IPS DF 4.7 (cell line): ENCODE measurements around the gene TLK1.
"Not testable (repeated sequence)": the region's sequence is repeated elsewhere in the genome, so short reads cannot be mapped to it uniquely, and the experiment has no call there.

ENCODE experiments used
- DNase-seq: peaks from one replicate; pipeline ENCODE4 v3.0.0-alpha.2; 2013; ENCODE audit warnings: low spot score; ENCODE audit errors: extremely low read depth

Gene TLK1

GRCh38 chr2:171169839-171170238 is 9.1 kb upstream of the TLK1 start:
- no peak for DNase-seq

GRCh38 chr2:171169333-171169732 is 8.6 kb upstream of the TLK1 start:
- DNase-seq = no peak

- no peak for DNase-seq
These were observed 6.8 kb upstream of the TLK1 start for GRCh38 chr2:171167352-171167997.

GRCh38 chr2:171166328-171166983 is 5.8 kb upstream of the TLK1 start:
- DNase-seq = no peak

- DNase-seq = no peak
These were observed 5.3 kb upstream of the TLK1 start for GRCh38 chr2:171165967-171166327.

- no peak for DNase-seq
These were observed 2.6 kb upstream of the TLK1 start for GRCh38 chr2:171163261-171163660.

- not testable (repeated sequence) for DNase-seq
These were observed 2.0 kb upstream of the TLK1 start for GRCh38 chr2:171162522-171163197.

GRCh38 chr2:171160956-171161740 is 455 bp upstream of the TLK1 start:
- DNase-seq = no peak

- no peak for DNase-seq
These were observed 1.1 kb downstream of the TLK1 start for GRCh38 chr2:171159372-171160118.

- DNase-seq = no peak
These were observed 1.8 kb downstream of the TLK1 start for GRCh38 chr2:171158790-171159371.

- DNase-seq = no peak
These were observed 2.5 kb downstream of the TLK1 start for GRCh38 chr2:171158036-171158789.

GRCh38 chr2:171157109-171157500 is 3.6 kb downstream of the TLK1 start:
- no peak for DNase-seq

- no peak for DNase-seq
These were observed 6.3 kb downstream of the TLK1 start for GRCh38 chr2:171154348-171154747.

- DNase-seq = no peak
These were observed 9.9 kb downstream of the TLK1 start for GRCh38 chr2:171150694-171151285.

- DNase-seq = no peak
These were observed 10.6 kb downstream of the TLK1 start for GRCh38 chr2:171149986-171150693.

- DNase-seq = no peak
These were observed 11.3 kb downstream of the TLK1 start for GRCh38 chr2:171149171-171149938.

- DNase-seq = no peak
These were observed 13.6 kb downstream of the TLK1 start for GRCh38 chr2:171147081-171147480.

- DNase-seq = no peak
These were observed 14.1 kb downstream of the TLK1 start for GRCh38 chr2:171146633-171147032.
